HCT116 (cell line): ENCODE results near the gene PRR5L. TPM values are rescaled to one million over a fixed set of nuclear protein-coding genes. Genes with fewer than 3 reads are reported as not detected.

Experiments
- ATAC-seq: fragments of 200-7000 bp; cut with Tn5 transposase; 2 replicates; pipeline ENCODE4 v1.9.1; 2020; ENCODE audit warnings: mild to moderate bottlenecking, moderate library complexity
- BruUV-seq: library from RNA; stranded (reverse); fragments of 400-500 nt; replicated peaks from 2 replicates; lab custom pipeline; 2021; lab: Mats Ljungman, UMichigan
- CTCF ChIA-PET: fragments of 300-600 bp; sonication (Branson Sonifier 250); formaldehyde crosslinking; loops from one replicate; lab custom pipeline; 2021; ENCODE audit warnings: antibody characterized with exemption; lab: Charles Lee
- POLR2A ChIA-PET: fragments of 300-600, 350-600 bp; sonication (Branson Sonifier 250); formaldehyde crosslinking; loops from one replicate; lab custom pipeline; 2021; ENCODE audit warnings: antibody characterized with exemption; lab: Charles Lee
- RAD21 ChIA-PET, 2 experiments: fragments of 300-600 bp; sonication (Branson Sonifier 250); formaldehyde crosslinking; loops; one replicate each; lab custom pipeline; 2023; ENCODE audit warnings: low total read pairs in 2 of 2; ENCODE audit not compliant: uncharacterized antibody in 2 of 2, unreplicated experiment in 2 of 2, low non-redundant PET in 1 of 2; lab: Charles Lee
- DNase-seq: peaks from one replicate; pipeline ENCODE4 v3.0.0-alpha.2; 2010; ENCODE audit warnings: low read depth, low spot score
- H2AFZ ChIP-seq: fragments of 200-600 bp; shearing (Covaris generic), sonication (generic); 2 replicates; pipeline ENCODE4 v1.6.1; 2017; ENCODE audit warnings: low read depth, mixed run types, mixed read lengths, antibody characterized with exemption, low read length; ENCODE audit not compliant: poor library complexity, severe bottlenecking
- H3K27ac ChIP-seq: 2 replicates; pipeline ENCODE4 v1.5.1; 2012; ENCODE audit warnings: low read depth, low read length
- H3K27me3 ChIP-seq: fragments of 200-600 bp; sonication (generic); 2 replicates; pipeline ENCODE4 v1.6.1; 2016; ENCODE audit warnings: mixed run types, low read length, mixed read lengths; ENCODE audit not compliant: insufficient read depth
- H3K36me3 ChIP-seq, 2 experiments: fragments of 200-500 bp in 1 of 2; fragments of 200-600 bp in 1 of 2; sonication (Bioruptor generic) in 1 of 2; sonication (generic) in 1 of 2; 2 replicates each; pipeline versions ENCODE4 v1.5.1 to v1.6.1; 2014 to 2016; ENCODE audit warnings: low read length in 2 of 2, inconsistent platforms in 1 of 2, mixed read lengths in 1 of 2, mixed run types in 1 of 2; ENCODE audit not compliant: insufficient read depth in 2 of 2, control insufficient read depth in 1 of 2
- H3K4me1 ChIP-seq, 2 experiments: fragments of 200-600 bp in 1 of 2; sonication (generic) in 1 of 2; 2 replicates each; pipeline versions ENCODE4 v1.5.1 to v1.6.1; 2012 to 2017; ENCODE audit warnings: low read length in 2 of 2, inconsistent platforms in 1 of 2, mild to moderate bottlenecking in 1 of 2, mixed read lengths in 1 of 2, mixed run types in 1 of 2, moderate library complexity in 1 of 2; ENCODE audit not compliant: insufficient read depth in 2 of 2, control insufficient read depth in 1 of 2
- H3K4me2 ChIP-seq: fragments of 200-600 bp; sonication (generic); 2 replicates; pipeline ENCODE4 v1.6.1; 2017; ENCODE audit warnings: mixed run types, low read length, mixed read lengths
- H3K4me3 ChIP-seq, 2 experiments: fragments of 200-600 bp in 1 of 2; sonication (generic) in 1 of 2; replicated peaks in 1 of 2; 2 replicates each; pipeline ENCODE4 v1.5.1; 2011 to 2016; ENCODE audit warnings: low read length in 2 of 2, control low read depth in 1 of 2, low read depth in 1 of 2, mild to moderate bottlenecking in 1 of 2, mixed read lengths in 1 of 2, mixed run types in 1 of 2
- H3K79me2 ChIP-seq: fragments of 200-600 bp; sonication (generic); 2 replicates; pipeline ENCODE4 v1.6.1; 2017; ENCODE audit warnings: mild to moderate bottlenecking, mixed run types, low read length, moderate library complexity, mixed read lengths; ENCODE audit not compliant: insufficient read depth
- H3K9ac ChIP-seq: fragments of 200-600 bp; sonication (generic); 2 replicates; pipeline ENCODE4 v1.6.1; 2016; ENCODE audit warnings: low read length, mixed read lengths
- H3K9me2 ChIP-seq: fragments of 200-600 bp; sonication (generic), shearing (Covaris generic); 2 replicates; pipeline ENCODE4 v1.6.1; 2017; ENCODE audit warnings: mixed run types, mild to moderate bottlenecking, moderate library complexity; ENCODE audit not compliant: insufficient read depth
- H3K9me3 ChIP-seq, 2 experiments: fragments of 200-500 bp in 1 of 2; fragments of 200-600 bp in 1 of 2; sonication (Bioruptor generic) in 1 of 2; sonication (generic) in 1 of 2; 2 replicates each; pipeline ENCODE4 v1.6.1; 2014 to 2017; ENCODE audit warnings: low read length in 2 of 2, mixed read lengths in 2 of 2, inconsistent platforms in 1 of 2, low read depth in 1 of 2, mild to moderate bottlenecking in 1 of 2, mixed run types in 1 of 2, moderate library complexity in 1 of 2; ENCODE audit not compliant: control insufficient read depth in 1 of 2, insufficient read depth in 1 of 2
- H4K20me1 ChIP-seq: fragments of 200-600 bp; sonication (generic), shearing (Covaris generic); 2 replicates; pipeline ENCODE4 v1.6.1; 2017; ENCODE audit warnings: mixed run types, mild to moderate bottlenecking, moderate library complexity; ENCODE audit not compliant: insufficient read depth
- ATF3 ChIP-seq: IDR thresholded peaks from 2 replicates; pipeline ENCODE4 v1.6.1; 2012
- EGR1 ChIP-seq: IDR thresholded peaks from 2 replicates; pipeline ENCODE4 v1.6.1; 2012; ENCODE audit warnings: low read depth
- EZH2 ChIP-seq: fragments of 200-600 bp; sonication (generic); IDR thresholded peaks from 2 replicates; pipeline ENCODE4 v1.6.1; 2017; ENCODE audit warnings: antibody characterized with exemption, mixed run types
- EZH2phosphoT487 ChIP-seq: fragments of 200-600 bp; IDR thresholded peaks from 2 replicates; pipeline ENCODE4 v1.6.1; 2018; ENCODE audit warnings: antibody characterized with exemption, borderline replicate concordance
- JUND ChIP-seq: IDR thresholded peaks from 2 replicates; pipeline ENCODE4 v1.6.1; 2012
- MAX ChIP-seq: IDR thresholded peaks from 2 replicates; pipeline ENCODE4 v1.6.1; 2012
- POLR2A ChIP-seq: IDR thresholded peaks from 2 replicates; pipeline ENCODE4 v1.7.0; 2011; ENCODE audit warnings: borderline replicate concordance; ENCODE audit not compliant: insufficient read depth, insufficient read length; ENCODE audit errors: extremely low read depth
- POLR2AphosphoS5 ChIP-seq: IDR thresholded peaks from 2 replicates; pipeline ENCODE4 v1.6.1; 2011; ENCODE audit warnings: mild to moderate bottlenecking, low read depth, low read length, moderate library complexity
- RAD21 ChIP-seq: IDR thresholded peaks from 2 replicates; pipeline ENCODE4 v1.6.1; 2012; ENCODE audit warnings: low read depth, mild to moderate bottlenecking
- SIN3A ChIP-seq: IDR thresholded peaks from 2 replicates; pipeline ENCODE4 v1.6.1; 2012; ENCODE audit warnings: low read depth
- SRF ChIP-seq: IDR thresholded peaks from 2 replicates; pipeline ENCODE4 v1.6.1; 2012; ENCODE audit warnings: low read depth
- TCF7L2 ChIP-seq: IDR thresholded peaks from 2 replicates; pipeline ENCODE4 v1.7.0; 2011; ENCODE audit warnings: borderline replicate concordance, inconsistent platforms; ENCODE audit not compliant: insufficient read depth, insufficient read length; ENCODE audit errors: extremely low read depth
- YY1 ChIP-seq: IDR thresholded peaks from 2 replicates; pipeline ENCODE4 v1.6.1; 2011; ENCODE audit warnings: low read length, low read depth, moderate library complexity, mild to moderate bottlenecking; ENCODE audit not compliant: insufficient replicate concordance; ENCODE audit errors: extremely low read depth
- ZBTB33 ChIP-seq: IDR thresholded peaks from 2 replicates; pipeline ENCODE4 v1.6.1; 2011; ENCODE audit warnings: mild to moderate bottlenecking, low read length, moderate library complexity; ENCODE audit not compliant: insufficient replicate concordance; ENCODE audit errors: extremely low read depth
- ZFX ChIP-seq: fragments of 450-650 bp; IDR thresholded peaks from 2 replicates; pipeline ENCODE4 v1.6.1; 2017
- ZNF274 ChIP-seq: fragments of 200-500 bp; sonication (Bioruptor generic); IDR thresholded peaks from 2 replicates; pipeline ENCODE4 v1.6.1; 2014; ENCODE audit warnings: mild to moderate bottlenecking, low read depth, low read length, inconsistent platforms
- intact Hi-C: fragments of 100-400 bp; cut with micrococcal nuclease; formaldehyde crosslinking; loops from 2 replicates; pipeline ENCODE4 v1.10.0; 2022
- total RNA-seq: library from RNA; stranded (reverse); gene quantifications from one replicate; pipeline ENCODE4 v1.2.1, GENCODE V29; 2021; ENCODE audit not compliant: unreplicated experiment

PRR5L gene
- total RNA-seq, 1 experiment from 2014 or later: 0.47 TPM

- RAD21 ChIA-PET: no interaction called here
- Histone ChIP-seq H3K9ac (no peak overlapping the region), H3K27me3 (0 out of 2 replicates have a peak, but pooled peaks cover 4% of the 10 kb centered on the region), H3K79me2 (no peaks in the 10 kb centered on the region), H3K4me2 (no peak overlapping the region)
- BruUV-seq: no TSS peak
- intact Hi-C loops: no loop called here
- no peak for DNase-seq
- no peak for ATAC-seq
- POLR2A ChIA-PET: no interaction called here
- TF ChIP-seq ATF3 (no peak), EZH2 (no peak), RAD21 (no peak), MAX (no peak), TCF7L2 (no peak), POLR2AphosphoS5 (no peak), SRF (no peak), EZH2phosphoT487 (no peak), ZFX (no peak)
- TF ChIP-seq, all 23 proteins: peak for 0
- no peak overlapping the region for H2AFZ ChIP-seq
- H3K9me2 ChIP-seq: no peaks in the 10 kb centered on the region
- CTCF ChIA-PET: no interaction called here
- H3K36me3 ChIP-seq: no peaks in the 10 kb centered on the region
- no peaks in the 10 kb centered on the region for H3K9me3 ChIP-seq
- H3K4me3 ChIP-seq: no peak overlapping the region
- no peaks in the 10 kb centered on the region for H4K20me1 ChIP-seq
- no peak overlapping the region for H3K27ac ChIP-seq
- H3K4me1 ChIP-seq: no peaks in the 10 kb centered on the region
Observed at GRCh38 chr11:36463781-36464180, 167.7 kb downstream of the PRR5L start.

- TF ChIP-seq ZBTB33: no peak
- no peak for TF ChIP-seq RAD21
- no peak for TF ChIP-seq EZH2phosphoT487
- TF ChIP-seq SRF: no peak
- no peak for TF ChIP-seq POLR2A
- no peak for TF ChIP-seq ZNF274
- no peak for TF ChIP-seq SIN3A
- TF ChIP-seq EZH2: no peak
- no peak for TF ChIP-seq ZFX
- TF ChIP-seq EGR1: no peak
- TF ChIP-seq YY1: no peak
- TF ChIP-seq JUND: no peak
- TF ChIP-seq, all 23 proteins: peak for 0
- H4K20me1 ChIP-seq: no peaks in the 10 kb centered on the region
- peaks cover 4% of the 10 kb centered on the region; the same call in 1 of the 2 replicates for H3K27me3 ChIP-seq
- no peaks in the 10 kb centered on the region for H3K36me3 ChIP-seq
- no peaks in the 10 kb centered on the region; a peak in 1 of 4 replicates for H3K4me1 ChIP-seq
- H3K4me3 ChIP-seq: no peak overlapping the region
- intact Hi-C loops: no loop called here
- no peak for DNase-seq
- H3K9me2 ChIP-seq: no peaks in the 10 kb centered on the region
- H3K9me3 ChIP-seq: no peaks in the 10 kb centered on the region
- no peak for ATAC-seq
- no TSS peak for BruUV-seq
- RAD21 ChIA-PET: no interaction called here
- CTCF ChIA-PET: interaction anchor here (0.8 kb wide), 1 partner anchor 12 kb away, joined by 3 read pairs; no protein-coding TSS in a partner anchor
- no peak overlapping the region for H2AFZ ChIP-seq
- H3K4me2 ChIP-seq: no peak overlapping the region
- H3K79me2 ChIP-seq: no peaks in the 10 kb centered on the region
- POLR2A ChIA-PET: no interaction called here
- no peak overlapping the region for H3K27ac ChIP-seq
- no peak overlapping the region for H3K9ac ChIP-seq
Observed at GRCh38 chr11:36464720-36465119, 168.6 kb downstream of the PRR5L start.
